ENCODE data around the gene PNKD.

Gene PNKD

DNA sequence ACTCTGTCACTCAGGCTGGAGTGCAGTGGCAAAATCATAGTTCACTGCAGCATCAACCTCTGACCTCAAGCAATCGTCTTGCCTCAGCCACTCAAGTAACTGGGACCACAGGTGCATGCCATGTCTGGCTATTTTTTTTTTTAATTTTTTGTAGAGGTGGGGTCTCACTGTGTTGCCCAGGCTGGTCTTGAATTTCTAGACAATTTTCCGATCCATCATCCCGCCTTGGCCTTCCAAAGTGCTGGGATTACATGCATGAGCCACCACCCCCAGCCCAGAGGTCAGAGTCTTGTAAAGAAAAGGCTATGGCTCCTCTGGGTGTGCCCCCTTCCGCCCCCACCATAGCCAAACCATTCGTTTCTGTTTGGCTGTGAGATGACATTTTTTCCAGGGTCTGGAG, 35.1 kb downstream of the PNKD start:
- no peak overlapping the region for H3K27ac ChIP-seq
- TF ChIP-seq, protein P1, sequence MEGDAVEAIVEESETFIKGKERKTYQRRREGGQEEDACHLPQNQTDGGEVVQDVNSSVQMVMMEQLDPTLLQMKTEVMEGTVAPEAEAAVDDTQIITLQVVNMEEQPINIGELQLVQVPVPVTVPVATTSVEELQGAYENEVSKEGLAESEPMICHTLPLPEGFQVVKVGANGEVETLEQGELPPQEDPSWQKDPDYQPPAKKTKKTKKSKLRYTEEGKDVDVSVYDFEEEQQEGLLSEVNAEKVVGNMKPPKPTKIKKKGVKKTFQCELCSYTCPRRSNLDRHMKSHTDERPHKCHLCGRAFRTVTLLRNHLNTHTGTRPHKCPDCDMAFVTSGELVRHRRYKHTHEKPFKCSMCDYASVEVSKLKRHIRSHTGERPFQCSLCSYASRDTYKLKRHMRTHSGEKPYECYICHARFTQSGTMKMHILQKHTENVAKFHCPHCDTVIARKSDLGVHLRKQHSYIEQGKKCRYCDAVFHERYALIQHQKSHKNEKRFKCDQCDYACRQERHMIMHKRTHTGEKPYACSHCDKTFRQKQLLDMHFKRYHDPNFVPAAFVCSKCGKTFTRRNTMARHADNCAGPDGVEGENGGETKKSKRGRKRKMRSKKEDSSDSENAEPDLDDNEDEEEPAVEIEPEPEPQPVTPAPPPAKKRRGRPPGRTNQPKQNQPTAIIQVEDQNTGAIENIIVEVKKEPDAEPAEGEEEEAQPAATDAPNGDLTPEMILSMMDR (conservative IDR thresholded peaks at IDR 0.05), result no peak
- no peak for TF ChIP-seq ZFX (IDR thresholded peaks at IDR 0.05)

DNA sequence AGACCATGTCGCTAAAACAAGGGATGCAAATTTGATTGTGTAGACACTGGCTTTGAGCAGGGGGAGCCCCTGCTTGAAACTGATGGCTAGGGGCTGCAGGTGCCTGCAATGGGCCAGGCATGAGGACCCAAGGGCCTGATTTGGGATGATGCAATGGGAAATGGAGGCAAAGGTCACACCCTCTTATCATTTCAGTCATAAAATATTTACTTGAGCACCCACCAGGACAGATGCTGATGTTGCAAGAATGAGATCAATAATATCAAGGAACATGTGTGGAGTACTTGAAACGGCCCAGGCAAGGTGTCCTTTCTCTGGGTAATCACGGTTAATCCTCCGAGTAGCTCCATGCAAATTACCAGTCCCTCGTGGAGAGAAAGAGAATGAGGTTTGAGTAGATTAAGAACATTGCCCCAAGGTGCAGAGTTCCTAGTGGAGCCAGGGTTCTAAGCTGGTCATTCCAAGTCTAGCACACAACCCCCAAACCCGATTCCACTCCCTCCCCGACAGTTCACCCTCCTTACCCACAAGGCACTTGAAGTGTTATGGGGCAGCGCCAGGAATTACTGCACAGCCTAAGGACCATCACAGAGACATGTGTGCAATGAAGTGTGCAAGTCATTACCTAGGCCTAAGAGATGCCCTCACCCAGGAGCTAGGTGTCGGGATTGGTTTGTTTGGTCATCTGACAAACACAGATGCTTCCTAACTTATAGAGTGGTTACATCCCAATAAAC, 36.0 kb downstream of the PNKD start:
- no peak for TF ChIP-seq ZFX (IDR thresholded peaks at IDR 0.05)
- TF ChIP-seq, protein P1 (conservative IDR thresholded peaks at IDR 0.05), result no peak
- no peak overlapping the region for H3K27ac ChIP-seq

DNA sequence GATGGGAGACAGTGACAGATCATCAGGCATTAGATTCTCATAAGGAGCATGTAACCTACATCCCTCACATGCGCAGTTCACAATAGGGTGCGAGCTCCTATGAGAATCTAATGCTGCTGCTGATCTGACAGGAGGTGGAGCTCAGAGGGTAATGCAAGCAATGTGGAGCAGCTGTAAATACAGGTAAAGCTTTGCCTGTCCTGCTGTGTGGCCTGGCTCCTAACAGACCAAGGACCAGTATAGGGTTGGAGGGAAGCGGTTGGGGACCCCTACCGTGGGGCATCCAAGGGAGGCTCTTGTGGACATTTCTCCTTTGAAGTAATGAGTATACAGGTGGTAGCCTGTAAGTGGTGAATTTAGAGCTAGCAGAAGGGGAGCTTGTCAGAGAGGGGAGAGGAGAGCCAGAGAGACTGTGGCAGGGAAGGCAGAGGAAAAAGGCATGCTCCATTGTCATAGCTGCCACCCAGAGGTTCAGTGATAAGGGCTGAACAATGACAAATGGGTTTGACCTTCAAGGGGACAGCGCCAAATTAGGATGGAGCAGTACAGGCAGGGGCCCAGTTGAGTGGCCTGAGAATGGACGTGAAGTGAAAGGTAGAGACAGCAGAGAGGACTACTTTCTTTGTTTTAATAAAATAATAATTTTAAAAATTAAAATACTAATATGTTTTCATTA, 37.2 kb downstream of the PNKD start:
- H3K27ac ChIP-seq, result no peak overlapping the region
- no peak for TF ChIP-seq ZFX (IDR thresholded peaks at IDR 0.05)
- TF ChIP-seq, protein P1 (conservative IDR thresholded peaks at IDR 0.05), result no peak

DNA sequence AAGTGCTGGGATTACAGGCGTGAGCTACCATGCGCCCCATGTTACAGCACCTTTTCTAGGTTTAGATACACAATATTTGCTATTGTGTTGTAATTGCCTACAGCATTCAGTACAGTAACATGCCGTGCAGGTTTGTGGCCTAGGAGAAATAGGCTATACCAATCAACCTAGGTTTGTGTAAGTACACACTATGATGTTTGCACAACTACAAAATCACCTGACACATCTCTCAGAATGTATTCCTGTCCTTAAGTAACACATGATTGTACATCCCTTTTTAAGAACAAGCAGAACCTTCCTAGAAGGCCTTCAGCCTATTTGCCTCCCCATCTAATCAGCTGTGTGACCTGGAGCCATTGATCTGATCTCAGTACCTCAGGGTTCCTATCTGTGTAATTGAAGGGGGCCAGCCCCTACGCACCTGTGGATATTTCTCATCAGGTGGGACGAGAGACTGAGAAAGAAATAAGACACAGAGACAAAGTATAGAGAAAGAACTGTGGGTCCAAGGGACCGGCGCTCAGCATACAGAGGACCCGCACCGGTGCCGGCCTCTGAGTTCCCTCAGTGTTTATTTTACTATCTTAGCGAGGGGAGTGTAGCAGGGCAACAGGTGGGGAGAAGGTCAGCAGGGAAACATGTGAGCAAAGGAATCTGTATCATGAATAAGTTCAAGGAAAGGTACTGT, 40.7 kb downstream of the PNKD start:
- H3K27ac ChIP-seq, result peak overlapping the region; percentile 88
- TF ChIP-seq, protein P1 (conservative IDR thresholded peaks at IDR 0.05), result no peak
- TF ChIP-seq ZFX (IDR thresholded peaks at IDR 0.05), result no peak

DNA sequence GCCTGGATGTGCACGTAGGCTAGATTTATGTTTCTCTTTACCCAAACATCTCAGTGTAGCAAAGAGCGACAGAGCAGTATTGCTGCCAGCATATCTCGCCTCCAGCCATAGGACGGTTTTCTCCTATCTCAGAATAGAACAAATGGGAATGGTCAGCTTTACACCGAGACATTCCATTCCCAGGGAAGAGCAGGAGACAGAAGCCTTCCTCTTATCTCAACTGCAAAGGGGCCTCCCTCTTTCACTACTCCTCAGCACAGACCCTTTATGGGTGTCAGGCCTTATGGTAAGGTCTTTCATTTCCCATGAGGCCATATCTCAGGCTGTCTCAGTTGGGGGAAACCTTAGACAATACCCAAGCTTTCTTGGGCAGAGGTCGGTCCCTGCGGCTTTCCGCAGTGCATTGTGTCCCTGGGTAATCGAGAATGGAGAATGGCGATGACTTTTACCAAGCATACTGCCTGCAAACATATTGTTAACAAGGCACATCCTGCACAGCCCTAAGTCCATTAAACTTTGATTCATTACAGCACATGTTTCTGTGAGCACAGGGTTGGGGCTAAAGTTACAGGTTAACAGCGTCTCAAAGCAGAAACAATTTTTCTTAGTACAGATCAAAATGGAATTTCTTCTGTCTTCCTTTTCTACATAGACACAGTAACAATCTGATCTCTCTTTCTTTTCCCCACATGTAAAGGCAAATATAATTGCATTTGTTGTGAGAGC, 41.4 kb downstream of the PNKD start:
- H3K27ac ChIP-seq, result peak overlapping the region; percentile 88

DNA sequence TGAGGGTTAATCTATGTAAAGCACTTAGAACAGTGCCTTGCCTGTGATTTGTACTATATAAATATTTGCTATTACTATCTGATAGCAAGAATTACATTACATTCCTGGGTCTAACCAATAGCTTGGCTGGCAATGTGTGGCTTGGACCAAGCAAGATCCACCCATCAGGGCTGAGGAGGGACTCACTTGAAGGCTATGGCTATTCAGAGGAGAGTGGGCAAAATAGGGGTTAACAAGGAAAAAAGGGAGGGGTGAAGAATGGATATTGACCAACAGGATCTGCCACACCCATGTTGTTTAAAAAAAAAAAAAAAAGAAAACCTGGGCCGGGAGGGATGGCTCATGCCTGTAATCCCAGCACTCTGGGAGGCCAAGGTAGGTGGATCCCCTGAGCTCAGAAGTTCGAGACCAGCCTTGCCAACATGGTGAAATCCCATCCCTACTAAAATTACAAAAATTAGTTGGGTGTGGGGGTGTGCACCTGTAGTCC, 42.0 kb downstream of the PNKD start:
- peak overlapping the region; percentile 88 for H3K27ac ChIP-seq
- TF ChIP-seq, protein P1 (conservative IDR thresholded peaks at IDR 0.05), result no peak

DNA sequence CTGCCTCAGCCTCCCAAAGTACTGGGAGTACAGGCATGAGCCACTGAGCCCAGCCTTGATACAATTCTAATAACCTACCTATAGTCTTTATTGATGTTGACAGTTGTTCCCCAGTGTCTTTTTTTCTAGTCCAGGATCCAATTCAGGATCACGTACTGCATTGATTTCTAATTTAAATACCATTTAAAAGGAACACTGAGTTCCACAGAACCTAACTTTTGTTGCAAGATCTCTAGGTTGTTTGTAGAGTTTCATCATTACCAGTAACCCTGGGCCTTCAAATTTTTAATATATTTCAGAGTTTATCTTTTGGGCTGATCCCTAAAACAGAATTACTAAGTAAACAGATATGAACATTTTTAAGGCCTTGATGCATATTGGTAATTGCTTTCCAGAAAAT, 43.0 kb downstream of the PNKD start:
- no peak for TF ChIP-seq ZFX (IDR thresholded peaks at IDR 0.05)
- TF ChIP-seq, protein P1 (conservative IDR thresholded peaks at IDR 0.05), result no peak
- peak overlapping the region; percentile 88 for H3K27ac ChIP-seq

DNA sequence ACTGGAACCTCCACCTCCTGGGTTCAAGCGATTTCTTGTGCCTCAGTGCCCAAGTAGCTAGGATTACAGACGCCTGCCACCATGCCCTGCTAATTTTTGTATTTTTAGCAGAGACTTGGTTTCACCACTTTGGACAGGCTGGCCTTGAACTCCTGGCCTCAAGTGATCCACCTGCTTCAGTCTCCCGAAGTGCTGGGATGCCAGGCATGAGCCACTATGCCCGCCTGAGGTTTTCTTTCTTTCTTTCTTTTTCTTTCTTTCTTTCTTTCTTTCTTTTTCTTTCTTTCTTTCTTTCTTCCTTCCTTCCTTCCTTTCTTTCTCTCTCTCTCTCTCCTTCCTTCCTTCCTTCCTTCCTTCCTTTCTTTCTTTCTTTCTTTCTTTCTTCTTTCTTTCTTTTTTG, 44.4 kb downstream of the PNKD start:
- peak overlapping the region; percentile 88 for H3K27ac ChIP-seq

Data from C4-2B (cell line).